HT-29 (cell line): ENCODE measurements around the gene FKBP1A. TPM values are rescaled to one million over a fixed set of nuclear protein-coding genes. Genes with fewer than 3 reads are reported as not detected.

Experiments used
- DNase-seq: peaks from one replicate; pipeline ENCODE4 v3.0.0-alpha.2; 2015; ENCODE audit warnings: low spot score
- total RNA-seq: library from RNA; depleted of rRNA; stranded (reverse); fragments of >200 nt; shearing (Covaris generic); gene quantifications from 2 replicates; pipeline ENCODE4 v1.2.3, GENCODE V29; 2014

The FKBP1A gene
- total RNA-seq, 1 experiment from 2014 or later: 86.3 TPM

DNA sequence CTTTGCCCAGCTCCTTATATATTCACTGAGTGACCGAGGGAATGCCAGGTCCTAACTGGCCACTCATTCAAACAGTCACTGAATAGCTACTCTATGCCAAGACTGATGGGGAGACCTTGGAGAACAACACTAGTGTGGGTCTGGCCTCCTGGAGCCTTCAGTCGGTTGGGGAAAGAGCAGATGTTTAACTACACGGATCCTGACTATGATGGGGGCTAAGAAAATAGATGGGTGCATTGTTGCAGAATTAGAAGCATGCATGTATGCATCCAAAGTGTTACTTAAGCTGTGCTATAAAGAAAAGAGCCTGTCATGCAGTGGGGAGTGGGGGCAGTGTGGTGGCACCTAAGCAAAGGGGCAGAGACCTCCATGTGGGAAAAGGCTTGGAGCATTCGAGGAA, 6.5 kb downstream of the FKBP1A start:
- DNase-seq: no peak

DNA sequence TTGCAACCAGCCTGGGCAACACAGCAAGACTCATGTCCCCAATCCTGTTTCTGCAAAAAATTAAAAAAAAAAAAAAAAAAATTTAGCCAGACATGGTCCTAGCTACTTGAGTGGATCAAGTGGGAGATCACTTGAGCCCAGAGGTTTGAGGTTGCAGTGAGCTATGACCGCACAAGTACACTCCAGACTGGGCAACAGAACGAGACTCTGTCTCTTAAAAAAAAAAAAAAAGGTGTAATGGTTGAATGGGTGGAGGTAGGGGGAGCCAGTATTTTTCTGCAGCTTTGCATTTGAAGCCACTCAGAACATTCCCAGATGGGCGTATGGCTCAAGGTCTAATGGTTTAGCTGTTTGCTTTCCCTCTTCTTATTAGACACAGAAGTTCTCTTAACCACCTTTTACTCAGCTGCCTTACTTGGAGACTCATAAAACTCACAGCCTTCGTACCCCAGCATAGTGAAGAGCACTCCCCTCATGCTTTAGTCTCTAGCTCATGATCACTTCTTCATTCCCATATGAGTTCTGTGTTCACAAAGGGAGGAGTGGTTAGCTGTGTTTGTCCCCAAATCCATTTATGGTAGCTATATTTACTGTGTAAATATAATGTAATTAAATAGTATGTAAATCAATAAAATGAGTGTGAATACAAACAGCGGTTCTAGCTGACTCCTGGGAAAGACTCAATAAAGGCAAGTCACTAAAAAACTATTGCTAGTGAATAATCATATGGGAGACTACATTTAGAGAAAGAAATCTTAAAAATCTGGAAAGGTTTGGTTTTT, 9.0 kb downstream of the FKBP1A start:
- no peak for DNase-seq

DNA sequence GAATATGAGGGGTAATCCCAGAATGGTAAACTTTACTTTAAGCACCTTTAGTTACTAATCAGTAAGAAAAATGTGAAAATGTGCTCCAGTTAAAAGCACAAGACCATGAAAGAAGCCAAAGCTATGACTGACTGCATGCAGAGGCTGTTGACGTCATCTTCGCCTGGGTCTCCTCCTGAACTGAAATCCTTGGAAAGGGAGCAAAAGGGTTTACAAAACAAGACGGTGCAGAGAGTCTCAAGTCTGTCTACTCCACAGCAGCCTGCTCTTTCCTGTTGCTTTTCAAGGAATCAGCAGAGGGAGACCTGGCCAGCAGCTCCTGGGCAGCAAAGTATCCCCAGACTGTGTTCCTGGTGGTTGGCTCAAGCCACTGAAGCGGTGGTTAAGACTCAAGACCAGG, 10.2 kb downstream of the FKBP1A start:
- no peak for DNase-seq

DNA sequence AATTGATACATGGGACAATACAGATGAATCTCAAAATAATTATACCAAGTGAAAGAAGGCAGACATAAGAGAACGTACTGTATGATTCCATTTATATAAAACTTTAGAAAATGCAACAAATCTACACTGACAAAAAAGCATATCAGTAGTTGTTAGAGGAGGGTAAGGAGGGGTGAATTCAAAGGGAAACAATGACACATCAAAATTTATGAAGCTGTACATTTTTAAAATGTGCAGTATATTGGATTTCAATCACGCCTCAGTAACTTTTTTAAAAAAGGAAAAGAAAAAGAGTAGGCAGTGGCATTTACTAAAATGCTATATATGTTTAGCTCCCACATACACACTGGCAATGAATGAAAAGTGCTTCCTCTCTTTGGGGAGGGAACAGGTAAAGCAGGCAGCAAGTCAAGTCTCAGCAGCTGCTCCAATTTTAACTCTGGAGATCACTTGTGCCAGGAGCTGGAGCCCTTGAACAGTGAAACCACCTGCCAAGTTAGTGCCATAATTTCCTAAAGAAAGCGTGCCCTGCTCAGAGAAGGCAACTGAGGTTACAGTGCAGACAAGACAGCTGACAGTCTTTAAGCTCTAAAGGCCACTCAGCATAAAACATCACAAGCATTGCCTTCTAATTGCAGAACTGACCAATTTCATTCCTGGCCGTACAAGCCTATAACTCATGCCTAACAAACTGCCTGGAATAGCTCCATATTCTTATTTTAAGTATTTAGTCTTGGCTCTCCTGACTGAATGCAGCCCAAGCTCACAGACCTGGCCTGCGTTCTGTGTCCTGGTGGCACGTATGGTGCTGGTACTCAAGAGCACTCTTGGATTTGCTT, 10.9 kb downstream of the FKBP1A start:
- DNase-seq: no peak

DNA sequence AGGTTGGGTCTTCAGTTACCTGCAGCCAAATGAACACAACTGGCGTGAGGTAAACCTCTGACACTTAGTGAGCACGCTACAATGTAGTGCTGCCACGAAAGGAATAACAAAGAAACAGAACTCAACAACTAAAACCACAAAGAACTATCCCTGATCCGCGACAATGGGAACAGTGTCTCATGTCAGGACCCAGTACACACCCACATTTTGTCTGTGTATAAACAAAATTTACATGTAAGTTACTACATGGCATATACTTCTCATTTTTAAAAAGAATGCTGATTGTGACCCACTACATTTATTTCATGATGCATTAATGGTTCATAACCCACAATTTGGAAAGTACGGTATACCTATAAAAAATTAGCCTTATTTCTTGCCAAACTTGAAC, 14.1 kb downstream of the FKBP1A start:
- no peak for DNase-seq

DNA sequence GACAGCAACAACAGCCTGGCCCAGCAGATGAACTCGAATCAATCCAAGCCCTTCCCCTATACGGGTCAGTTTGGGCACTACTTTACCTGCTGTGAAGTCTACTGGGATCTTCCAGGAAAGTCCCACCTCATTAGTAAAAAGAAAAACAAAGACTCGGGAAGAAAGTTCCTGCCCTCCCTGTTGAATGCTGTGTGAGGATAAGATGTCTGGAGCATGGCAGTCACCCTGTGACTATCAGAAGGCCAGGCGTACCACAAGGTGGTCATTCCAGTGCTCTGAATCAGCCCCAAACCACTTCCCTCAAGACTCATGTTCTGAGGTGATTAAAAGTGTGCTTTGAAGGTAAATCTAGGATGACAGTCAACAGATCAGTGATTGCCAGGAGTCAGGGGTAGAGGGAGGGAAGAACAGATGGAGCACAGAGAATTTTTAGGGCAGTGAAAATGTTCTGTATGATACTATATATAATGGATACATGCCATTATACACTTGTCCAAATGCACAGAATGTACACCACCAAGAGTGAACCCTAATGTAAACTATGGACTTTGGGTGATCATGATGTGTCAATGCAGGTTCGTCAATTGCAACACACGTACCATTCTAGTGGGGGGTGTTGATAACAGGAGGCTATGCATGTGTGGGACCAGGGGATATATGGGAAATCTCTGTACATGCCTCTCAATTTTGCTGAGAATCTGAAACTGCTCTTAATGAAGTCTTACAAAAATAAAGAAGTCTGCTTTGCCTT, 14.7 kb downstream of the FKBP1A start:
- DNase-seq: no peak

DNA sequence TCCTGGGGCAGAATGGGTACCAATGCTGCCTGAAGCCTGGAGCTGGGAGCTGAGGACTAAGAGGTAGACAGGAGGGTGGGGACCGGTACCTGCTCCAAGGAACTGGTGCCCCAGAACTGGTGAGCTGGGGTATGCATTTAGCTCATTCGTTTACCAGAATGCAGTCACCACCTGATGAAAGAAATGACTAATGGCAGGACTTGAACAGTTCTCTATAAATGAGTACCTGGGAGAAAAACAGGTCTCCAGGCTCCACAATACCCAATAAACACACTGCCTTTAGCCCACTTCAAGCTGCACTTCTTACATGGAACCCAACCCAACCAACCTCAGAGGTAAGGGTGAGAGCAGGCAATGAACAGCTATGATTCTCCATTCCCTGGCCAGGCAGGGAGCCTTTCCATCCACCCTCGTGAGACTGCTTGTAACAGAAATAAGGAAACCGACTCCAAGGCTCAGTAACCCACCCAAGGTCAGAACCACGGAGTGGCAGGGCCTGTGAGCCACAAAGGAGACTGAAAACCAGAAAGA, 15.4 kb downstream of the FKBP1A start:
- no peak for DNase-seq

DNA sequence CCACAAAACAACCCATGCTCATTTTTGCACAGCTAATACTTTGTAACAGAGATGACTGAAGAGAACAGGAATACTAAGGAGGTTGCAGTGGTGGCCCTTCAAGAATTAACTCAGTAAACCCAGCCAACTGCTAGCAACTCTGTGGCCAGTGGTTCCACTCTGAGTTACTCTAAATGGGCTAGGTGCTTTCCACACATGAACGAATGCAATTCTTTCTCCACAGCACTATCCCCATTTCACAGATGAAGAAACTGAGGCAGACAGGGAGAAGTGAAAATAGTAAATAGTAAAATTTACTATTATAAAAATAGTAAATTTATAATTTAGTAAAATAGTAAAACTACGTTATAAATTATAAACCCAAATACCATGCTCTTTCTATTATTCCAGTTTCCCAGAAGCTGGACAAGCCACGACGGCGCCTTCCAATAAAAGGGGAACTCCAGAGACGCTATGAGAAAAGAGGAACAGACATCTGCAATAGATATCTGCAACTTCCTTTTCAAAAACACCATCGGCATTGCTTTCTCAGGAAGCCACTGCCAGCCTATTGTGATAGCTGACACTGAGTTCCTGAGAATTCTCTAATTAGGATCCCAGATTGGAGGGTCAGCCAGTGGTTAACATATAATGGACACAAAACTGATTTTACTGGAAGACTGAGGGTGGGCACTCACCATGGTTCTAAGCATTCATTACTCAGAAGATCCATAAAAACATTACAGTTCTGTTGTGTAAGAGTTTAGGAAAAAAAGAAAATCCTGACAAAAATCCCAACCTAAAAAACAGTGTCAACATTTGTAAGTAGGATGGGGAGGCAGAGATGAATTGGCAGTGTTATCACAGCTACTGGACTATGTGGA, 16.2 kb downstream of the FKBP1A start:
- DNase-seq: no peak

DNA sequence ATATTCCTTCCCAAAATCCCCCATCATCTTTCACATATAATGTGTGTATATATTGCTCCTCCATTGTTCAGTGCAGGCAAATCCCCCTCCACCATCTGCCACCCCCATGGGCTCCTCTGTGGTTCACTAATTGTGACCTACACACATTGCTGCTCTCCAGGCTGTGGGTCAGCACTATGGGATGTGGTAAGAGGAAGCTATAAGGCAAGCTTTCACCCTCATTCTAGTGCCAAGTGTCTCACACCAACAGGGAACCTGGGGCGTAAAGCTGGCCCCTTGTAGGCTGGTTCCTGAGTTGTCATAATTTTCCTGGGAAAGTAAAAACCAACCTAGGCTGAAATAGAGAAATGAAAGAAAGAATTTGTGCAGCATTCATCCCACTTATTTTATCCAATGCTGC, 16.8 kb downstream of the FKBP1A start:
- no peak for DNase-seq

DNA sequence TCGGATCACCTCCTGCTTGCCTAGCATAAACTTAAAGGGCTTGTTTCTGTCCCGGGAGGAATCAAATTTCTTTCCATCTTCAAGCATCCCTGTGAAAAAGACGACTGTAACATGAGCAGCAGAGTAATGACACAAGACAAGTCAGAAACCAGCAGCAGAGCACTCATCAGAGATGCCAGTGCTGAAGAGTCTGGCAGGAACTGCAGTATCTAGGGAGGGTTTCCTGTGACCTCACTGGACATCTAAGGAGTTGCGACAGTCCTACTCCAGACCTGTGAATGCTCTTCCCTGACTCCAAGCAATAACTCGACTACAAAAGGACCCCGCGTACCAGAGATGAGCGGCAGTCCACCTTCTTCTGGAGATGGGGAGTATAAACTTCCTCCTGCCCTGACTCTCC, 17.3 kb downstream of the FKBP1A start:
- no peak for DNase-seq

DNA sequence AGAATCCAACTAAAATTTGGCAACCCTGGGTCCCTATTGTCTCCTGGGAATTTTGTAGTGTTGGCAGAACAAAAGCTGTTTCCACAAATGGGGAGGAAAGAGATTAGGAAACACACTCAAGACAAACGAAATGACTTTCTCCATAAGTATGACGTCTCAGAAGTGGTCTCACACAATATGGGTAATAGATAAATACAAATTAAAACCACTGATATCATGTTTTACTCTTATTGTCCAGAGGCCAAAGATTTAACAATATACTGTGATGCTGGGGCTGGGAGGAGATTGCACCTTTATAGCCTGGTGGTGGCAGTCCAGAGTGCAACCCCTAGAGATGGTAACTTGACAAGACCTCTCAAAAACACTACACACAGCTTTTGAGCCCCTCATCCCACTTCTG, 18.6 kb downstream of the FKBP1A start:
- DNase-seq: no peak

DNA sequence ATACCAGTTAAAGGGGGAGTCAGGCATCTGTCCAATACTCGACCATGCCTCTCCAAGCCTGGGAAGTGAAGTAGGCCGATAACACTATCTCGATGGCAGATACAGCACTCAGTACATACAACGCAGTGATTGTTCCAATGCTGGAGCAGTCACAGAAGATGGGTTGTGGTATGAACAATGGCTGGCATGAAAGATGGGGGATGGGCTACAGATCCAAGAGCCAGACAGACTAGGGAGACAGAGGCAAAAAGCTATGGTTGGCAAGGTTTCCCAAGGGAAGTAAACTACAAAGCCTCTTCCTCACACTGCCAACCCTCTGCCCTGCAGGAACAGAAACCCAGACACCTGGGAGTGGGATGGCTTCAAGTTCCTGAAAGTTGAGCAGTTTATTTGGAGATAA, 19.2 kb downstream of the FKBP1A start:
- DNase-seq: no peak

DNA sequence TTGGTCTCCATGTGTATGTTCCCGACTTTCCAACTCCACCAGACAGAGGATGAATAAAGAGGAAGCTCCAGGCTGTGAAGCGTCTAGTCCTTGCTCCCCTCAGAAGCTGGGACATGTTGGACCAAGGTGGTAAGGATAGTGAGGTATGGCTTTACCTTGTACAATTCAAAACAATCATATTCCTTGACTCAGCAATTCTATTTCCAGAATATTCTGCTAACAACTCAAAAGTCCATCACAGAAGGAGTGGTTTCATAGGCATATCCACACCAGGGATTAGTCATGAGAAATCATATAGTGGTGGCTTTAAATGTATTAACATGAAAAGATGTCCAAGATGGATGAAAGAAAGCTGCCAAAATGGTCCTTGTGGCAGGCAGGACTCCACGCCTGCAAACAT, 19.8 kb downstream of the FKBP1A start:
- no peak for DNase-seq

DNA sequence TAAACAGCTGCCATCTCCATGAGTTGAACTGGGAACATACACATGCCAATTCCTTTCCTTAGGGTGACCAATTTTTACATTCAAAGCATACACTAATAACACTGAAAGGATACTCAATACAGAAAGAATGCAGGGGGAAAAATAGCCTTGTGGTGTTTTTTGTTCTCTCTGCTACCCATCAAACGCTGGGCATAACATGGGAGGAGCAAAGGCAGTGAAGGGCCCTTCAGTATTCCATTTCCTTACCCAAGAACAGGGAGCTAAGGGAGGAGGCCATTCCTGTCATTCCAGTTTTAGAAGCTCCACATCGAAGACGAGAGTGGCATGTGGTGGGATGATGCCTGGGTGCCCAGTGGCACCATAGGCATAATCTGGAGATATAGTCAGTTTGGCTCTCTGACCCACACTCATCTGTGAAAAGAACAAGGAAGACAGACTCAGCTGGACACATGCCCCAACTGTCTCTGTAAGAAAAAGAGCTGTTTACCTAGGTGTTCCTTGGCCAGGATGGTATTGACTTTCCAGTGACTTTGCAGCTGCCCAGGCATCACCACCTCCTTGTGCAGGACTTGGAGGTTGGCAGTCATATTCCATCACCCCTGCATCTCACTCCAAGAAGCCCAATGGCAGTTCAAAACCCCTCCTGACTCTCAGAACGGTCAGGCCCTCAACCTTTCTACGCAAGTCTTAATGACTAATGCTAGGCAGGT, 20.9 kb downstream of the FKBP1A start:
- DNase-seq: no peak

DNA sequence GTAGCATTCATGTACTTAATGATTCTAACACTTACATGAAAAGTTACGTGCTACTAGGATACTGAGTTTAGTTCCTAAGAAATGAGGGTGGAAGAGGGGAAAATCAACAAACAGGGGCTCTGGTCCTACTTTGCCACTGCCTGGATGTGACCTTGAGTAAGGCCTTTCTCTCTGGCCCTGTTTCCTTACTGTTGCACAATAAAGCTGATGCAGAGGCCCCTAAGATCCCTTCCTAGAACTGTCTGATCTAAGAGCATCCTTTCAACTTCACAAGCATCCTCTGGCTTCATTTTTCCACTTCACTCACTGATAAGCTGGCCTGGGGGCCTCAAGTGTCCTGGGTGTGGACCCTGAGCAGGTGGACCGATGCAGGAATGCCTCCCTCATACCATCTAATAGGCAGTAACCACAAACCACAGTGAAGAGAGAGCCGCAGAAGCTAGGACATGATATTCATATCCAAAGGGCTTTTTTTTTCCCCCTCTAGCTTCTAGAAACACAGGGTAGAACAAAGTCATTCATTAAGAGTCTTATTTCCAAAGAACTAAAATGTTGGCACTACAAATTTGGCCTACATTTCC, 21.6 kb downstream of the FKBP1A start:
- no peak for DNase-seq

DNA sequence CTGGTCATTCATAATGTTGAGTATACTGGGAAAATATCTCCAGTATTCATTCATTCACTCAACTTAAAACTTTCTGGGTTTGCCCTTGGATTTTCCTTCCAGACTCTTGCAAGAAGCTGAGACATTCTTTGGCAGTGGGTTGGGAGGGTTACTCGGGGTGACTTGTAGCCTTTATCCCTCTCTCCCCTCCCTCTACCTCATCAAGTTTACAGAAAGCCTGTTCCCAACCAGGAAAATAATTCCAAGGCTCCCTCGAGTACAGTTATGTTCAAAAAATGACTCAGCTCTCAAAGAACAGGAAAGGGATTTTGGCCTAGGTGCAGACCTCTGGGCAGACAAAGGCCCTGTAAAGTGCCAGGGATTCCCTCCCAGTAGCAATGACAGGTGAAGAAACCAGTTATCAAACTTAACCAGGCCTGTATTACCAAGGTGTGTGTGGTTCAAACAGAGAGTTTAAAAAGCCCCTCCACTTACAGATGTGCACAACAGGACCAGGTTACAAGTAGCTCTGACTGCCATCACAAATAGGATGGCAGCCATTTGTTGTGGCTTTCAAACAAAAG, 22.2 kb downstream of the FKBP1A start:
- DNase-seq: no peak

DNA sequence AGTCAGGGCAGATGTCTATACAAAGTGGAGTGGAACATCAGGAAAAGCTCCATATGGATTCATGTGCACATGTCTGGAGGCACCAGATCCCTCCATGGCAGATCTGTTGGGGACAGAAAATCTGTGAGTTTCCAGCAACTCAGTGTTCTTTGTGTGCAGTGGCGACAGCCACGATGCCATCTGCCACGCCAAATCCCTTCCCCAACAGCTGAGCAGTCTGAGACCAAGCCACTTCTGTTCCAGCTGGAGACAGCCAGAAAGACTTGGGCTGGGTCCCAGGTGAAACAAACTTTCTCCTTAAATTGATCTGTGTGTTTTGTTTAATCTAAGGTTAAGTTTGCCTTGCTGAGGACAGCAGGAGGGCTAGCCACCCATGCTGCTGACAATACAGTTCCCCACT, 22.9 kb downstream of the FKBP1A start:
- DNase-seq: no peak

DNA sequence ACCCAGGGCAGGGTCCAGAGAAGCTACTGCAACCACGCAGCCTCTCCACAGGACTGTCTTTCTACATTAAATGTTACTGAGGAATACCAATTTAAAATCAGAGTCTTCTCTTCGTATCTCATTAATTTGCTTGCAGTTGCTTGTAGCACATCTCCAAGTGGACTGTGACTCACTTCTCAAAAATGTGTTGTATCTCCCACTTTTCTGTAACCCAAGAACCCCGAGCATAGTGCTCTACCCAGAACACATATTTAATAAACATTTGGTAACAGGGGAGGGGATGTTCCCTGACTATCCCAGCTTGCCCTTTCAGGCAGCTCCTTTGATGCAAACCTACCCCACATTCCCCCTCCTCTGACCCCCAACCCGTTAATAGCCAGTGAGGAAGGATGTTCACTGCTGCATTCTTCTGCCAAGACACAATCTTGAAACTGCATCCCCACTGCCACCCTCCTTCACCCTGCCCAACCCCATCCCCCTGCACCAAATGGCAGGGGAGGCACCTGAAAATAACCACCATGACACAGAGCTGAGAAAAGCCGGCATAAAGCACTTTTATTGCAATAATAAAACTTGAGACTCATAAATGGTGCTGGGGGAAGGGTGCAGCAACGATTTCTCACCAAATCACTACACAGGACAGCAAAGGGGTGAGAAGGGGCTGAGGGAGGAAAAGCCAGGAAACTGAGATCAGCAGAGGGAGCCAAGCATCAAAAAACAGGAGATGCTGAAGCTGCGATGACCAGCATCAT, 24.2 kb downstream of the FKBP1A start:
- DNase-seq: no peak

DNA sequence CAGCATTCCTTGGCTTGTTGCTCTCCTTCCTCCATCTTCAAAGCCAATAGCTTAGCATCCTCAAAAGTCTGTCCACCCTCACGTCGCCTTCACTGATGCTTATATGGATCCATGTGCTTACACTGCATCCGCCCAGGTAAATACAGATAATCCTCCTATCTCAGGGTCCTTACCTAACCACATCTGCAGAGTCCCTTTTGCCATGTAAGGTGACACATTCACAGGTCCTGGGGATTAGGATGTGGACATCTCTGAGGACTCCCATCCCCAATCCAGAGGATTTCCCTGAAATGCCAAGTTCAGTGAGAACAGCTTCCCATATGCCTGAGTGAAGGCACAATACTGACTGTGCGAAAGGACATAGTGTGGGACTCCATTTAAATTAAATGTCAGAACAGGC, 25.4 kb downstream of the FKBP1A start:
- no peak for DNase-seq
